A673 (cell line): Measurements from ENCODE around the gene NDST3.

ENCODE experiments used
- CTCF ChIP-seq: fragments of 300-800, 200-600 bp; sonication (generic); conservative IDR thresholded peaks from 2 replicates; pipeline ENCODE4 v1.5.1; 2017; ENCODE audit warnings: low read depth, mild to moderate bottlenecking, antibody characterized with exemption, low read length, moderate library complexity, mixed read lengths
- EZH2 ChIP-seq: fragments of 200-600 bp; sonication (generic); IDR thresholded peaks from 2 replicates; pipeline ENCODE4 v1.6.1; 2017; ENCODE audit warnings: borderline replicate concordance, low read depth, mild to moderate bottlenecking, mixed read lengths, antibody characterized with exemption, low read length; ENCODE audit not compliant: poor library complexity, severe bottlenecking

GRCh38 chr4:118307643-118308042 is 273.4 kb downstream of the NDST3 start:
- TF ChIP-seq CTCF: no peak
- TF ChIP-seq EZH2: no peak
